Caki2 (cell line): ENCODE measurements around the gene MRPL43. TPM values are rescaled to one million over a fixed set of nuclear protein-coding genes. Genes with fewer than 3 reads are reported as not detected.
A peak's percentile ranks its signal among the peaks of the same experiment; 100 is the strongest.

Experiments used
- DNase-seq: peaks from one replicate; pipeline ENCODE4 v3.0.0-alpha.2; 2015; ENCODE audit warnings: low read depth
- in situ Hi-C: cut with HindIII; loops from 2 replicates; pipeline ENCODE4 v1.10.0; 2016; ENCODE audit warnings: low sequenced_read_pairs, low pct_unique_long_range_greater_than_20kb, mixed read lengths
- total RNA-seq: library from RNA; depleted of rRNA; stranded (reverse); fragments of >200 nt; shearing (Covaris generic); gene quantifications from 2 replicates; pipeline ENCODE4 v1.2.3, GENCODE V29; 2014; ENCODE audit warnings: low replicate concordance

The MRPL43 gene
- total RNA-seq, 1 experiment from 2014 or later = 123 TPM

DNA sequence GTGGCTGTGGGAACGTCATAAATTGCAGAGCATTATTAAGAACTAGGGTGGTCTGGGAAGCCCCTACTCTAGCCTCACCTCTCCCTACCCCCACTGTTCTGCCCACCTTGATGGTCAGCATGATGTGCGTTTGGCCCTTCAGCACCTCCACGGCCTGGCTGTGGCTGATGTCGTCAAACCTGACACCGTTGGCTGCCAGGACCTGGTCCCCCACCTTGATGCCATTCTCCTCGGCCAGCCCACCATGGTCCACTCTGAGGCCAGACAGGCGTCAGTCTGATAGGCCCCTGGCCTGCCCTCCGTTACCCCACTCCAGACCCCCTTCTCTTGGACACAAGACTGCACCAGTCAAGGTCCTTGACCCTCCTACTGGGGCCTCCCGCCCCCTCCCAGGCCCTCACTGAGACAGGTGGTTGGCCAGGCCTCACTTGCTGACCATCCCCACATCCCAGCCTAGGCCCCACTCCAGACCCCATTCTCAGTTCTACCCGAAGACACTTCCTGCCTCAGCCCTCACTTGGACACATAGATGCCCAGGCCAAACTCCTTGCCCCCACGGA lies 34.5 kb upstream of the MRPL43 start:
- in situ Hi-C loops = no loop called here

DNA sequence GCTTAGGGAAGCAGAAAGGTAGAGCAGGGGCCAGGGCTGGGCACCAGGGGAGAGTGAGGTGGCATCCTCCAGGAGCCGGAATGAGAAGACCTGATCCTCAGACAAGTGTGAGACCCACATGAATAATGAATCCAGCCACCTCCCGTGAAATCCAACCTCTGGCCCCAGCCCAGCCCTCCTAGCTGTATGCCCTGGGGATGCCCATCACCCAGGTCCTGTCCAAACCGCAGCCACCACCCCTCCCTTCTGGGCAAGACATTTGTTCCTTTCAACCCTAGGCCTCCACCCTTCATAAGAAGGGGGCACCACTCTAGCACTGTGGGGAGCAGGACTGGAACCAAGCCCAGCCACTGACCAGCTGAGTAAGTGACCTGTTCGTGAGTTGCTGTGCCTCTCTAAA lies 33.9 kb upstream of the MRPL43 start:
- DNase-seq = no peak
- in situ Hi-C loops = no loop called here

More for the DNA sequence above, 34.5 kb upstream of the MRPL43 start:
- DNase-seq = no peak

DNA sequence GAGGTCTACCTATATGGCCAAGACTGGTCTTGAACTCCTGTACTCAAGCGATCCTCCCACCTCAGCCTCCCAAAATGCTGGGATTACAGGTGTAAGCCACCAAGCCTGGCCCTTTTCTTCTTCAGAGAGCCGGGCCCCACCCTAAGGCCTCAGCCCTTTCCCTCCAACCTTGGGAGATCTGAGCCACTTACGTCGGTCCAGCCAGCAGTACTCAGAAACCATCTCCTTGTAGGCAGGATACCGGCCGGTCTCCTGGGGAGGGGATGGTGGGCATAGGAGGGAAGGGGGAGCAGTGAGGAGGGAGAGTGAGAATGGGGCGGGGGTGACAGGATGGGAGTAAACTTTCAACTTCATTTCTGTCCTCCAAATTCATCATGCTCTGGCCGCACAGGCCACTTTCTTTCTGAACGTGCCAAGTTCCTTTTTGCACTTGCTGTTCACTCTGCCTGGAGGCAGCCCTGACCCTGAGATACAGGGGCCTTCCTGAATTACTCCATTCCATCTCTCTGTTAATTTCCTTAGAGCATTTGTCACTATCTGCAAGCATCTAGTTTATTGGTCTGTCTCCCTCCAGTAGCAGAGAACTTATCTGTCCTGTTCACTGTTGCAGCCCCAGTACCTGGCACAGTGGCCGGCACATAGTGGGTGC lies 33.3 kb upstream of the MRPL43 start:
- DNase-seq = no peak
- in situ Hi-C loops = no loop called here

DNA sequence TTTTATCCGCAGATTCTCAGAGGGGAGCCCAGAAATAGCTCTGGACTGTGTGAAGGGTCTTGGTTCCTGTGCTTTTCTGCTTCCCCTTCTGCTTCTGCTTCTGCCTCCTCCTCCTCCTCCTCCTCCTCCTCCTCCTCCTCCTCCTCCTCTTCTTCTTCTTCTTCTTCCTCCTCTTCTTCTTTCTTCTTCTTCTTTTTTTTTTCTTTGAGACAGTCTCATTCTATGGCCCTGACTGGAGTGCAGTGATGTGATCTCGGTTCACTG lies 32.1 kb upstream of the MRPL43 start:
- DNase-seq = no peak
- in situ Hi-C loops = no loop called here

DNA sequence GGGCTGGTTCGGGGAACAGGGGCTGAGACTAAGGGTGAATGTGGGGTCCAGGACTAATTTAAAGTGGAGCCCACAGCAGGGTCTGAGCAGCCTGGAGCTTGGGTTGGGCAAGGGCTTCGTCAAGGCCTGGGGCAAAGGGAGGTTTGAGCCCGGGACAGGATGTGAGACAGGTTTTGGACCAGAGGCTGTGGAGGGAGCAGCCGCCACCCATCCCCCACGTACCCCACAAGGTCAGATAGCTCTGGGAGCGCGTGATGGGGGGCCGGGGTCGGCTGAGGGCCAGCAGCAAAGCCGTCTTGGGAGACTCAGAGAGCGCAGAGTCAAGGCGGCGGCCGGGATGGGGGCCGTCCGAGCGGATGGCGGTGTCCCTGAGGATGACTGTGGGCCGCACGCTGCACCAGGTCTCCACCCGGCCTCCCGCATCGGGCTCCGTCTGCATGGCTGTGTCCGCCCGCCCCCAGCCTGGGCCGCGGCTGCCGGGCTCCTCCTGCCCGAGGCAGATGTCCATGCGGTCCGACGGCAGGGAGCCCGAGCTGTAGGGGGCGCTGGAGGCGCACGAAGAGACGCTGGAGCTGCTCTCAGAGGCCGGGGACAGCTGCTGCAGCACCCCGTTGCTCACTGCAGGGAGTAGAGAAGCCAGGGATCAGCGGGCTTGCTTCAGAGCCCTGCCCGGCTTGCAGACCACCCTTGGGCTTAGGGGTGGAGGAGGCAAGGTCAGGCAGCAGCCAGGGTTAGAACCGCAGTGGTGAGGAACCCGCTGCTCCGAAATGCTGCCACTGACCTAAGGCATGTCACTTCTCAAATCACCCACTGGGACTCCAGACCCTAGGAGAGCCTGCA lies 31.5 kb upstream of the MRPL43 start:
- DNase-seq = peak; percentile 46
- in situ Hi-C loops = no loop called here

DNA sequence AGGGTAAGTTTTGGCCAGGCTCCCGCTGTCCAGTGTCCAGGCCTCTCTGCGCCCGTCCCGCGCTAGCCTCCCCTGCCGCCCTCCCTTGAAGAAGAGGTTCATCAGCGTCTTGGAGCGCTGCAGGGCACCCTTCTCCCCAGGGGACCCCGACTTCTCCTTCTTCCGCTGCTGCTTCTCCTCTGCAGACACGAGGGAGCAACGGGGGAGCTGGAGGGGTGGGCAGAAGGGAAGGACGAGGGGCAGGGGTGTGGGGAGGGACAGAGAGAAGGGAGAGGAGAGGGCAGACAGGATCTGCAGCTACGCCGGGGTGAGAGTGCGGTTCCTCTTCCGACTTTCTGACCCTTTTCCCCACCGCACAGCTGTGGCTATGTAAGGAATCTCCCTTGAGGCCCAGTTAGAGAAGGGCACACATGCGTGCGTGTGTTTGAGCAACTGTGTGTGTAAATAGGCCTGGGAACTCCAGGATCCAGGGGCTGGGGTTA lies 30.9 kb upstream of the MRPL43 start:
- in situ Hi-C loops = no loop called here

DNA sequence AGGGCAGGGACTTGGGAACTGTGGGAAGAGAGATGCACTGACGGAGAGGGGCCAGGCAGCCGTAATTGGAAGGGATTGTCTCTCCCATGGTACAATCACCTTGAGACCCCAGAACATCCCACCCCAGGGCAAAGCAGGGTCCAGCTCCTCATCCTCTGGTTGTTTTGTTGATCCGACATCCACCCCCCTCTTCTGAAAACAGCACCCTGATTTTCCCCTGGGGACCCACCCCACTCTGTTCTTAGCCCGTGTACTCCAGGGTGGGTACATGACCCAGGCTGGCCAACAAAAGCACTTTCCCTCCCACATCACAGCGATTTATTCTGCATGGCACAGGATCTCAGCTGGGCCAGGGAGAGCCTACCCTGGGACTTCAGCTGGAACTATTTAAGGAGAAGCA lies 29.5 kb upstream of the MRPL43 start:
- DNase-seq = no peak
- in situ Hi-C loops = no loop called here

More for the DNA sequence above, 30.9 kb upstream of the MRPL43 start:
- DNase-seq = no peak

DNA sequence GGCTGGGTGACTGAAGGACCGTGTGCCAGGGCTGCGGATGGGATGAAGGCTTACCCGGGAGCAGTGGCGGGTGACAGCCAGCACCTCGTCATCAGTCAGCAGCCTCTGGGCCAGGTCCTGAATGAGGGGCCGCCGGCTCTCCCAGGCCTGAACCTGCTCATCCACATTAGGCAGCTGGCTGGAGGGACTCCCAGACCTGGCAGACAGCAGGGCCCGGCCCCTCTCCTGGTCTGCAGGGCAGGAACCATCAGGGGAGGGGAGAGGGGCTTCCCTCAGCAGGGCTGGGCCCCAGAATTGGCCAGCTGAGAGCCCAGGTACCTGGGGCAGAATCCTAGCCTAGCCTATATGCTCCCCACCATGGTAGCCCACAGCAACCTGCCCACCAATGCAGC lies 28.3 kb upstream of the MRPL43 start:
- in situ Hi-C loops = no loop called here
- DNase-seq = no peak

DNA sequence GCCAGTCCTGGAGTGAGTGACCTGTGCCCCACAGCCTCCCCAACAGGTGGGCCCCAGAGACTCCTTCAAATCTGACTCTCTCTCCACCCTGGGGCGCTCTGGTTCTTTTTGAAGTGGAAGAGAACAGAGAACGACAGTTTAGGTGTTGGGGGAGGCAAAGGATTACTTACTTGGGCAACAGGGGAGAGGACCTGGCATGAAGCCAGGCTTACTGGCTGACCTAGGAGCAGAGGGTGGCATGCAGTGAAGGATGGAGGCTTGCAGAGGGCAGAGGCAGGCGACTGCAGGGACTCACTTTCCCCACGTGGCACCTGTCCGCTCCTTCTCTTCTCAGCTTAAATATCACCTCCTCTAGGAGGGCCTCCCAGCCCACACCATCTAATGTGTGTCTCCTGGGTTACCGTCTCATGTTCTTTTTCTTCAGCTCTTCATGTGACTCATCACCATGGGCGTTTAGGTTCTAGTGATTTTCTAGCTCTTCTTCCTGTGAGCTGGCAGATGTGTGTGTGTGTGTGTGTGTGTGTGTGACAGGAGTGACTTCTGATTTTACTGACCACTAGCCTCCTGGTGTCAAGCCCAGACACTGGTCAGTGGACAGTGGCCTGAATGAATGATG lies 27.8 kb upstream of the MRPL43 start:
- in situ Hi-C loops = no loop called here
- DNase-seq = peak; percentile 81

DNA sequence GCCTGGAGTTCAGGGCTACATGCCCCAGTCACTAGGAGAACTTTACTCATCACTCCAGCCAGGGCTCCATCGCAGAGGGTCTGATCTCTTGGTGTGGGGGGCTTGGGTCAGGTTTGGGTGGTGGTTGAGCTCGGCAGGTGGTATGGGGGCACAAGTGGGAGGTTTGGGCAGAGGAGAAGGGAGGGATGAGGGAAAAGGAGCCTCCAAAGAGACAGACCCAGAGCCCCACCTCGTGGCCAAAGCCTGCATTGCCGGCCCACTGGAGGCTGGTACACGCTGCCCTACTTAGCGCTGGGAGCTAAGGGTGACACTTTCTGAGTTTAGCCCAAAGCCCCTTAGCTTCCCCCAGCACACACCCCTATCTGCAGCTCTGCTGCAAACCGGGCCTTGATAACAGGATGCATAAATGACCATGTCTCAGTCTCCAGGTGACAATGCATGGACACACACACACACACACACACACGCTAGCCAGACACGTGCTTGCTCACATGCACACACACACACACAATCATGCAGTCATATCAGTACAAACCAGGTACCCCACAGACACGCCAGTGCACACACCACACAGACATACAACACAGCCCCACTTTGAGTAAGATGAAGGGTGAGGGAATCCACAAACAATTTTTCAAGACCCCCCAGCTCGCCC lies 27.1 kb upstream of the MRPL43 start:
- peak; percentile 66 for DNase-seq
- in situ Hi-C loops = no loop called here

DNA sequence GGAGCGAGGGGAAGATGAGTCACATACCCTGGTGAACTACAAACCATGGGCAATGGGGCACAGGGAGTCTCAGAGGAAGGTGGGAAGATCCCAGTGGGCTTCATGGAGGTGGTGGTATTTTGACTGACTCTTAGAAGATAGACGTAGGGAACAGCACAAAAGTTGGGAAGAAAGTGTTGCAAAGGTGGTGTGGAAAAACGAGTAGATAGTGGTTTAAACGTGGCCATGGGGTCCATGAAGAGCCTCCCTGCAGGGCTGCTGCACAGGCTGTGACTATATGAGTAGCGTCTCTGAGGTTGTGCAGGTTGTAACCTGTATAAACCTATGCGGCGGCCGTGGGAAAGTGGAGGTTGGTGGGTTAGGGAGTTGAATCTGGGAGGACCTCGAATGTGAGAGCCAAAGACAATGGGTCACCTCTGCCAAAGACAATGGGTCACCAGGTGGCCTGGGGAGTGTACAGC lies 26.1 kb upstream of the MRPL43 start:
- in situ Hi-C loops = no loop called here
- DNase-seq = no peak

DNA sequence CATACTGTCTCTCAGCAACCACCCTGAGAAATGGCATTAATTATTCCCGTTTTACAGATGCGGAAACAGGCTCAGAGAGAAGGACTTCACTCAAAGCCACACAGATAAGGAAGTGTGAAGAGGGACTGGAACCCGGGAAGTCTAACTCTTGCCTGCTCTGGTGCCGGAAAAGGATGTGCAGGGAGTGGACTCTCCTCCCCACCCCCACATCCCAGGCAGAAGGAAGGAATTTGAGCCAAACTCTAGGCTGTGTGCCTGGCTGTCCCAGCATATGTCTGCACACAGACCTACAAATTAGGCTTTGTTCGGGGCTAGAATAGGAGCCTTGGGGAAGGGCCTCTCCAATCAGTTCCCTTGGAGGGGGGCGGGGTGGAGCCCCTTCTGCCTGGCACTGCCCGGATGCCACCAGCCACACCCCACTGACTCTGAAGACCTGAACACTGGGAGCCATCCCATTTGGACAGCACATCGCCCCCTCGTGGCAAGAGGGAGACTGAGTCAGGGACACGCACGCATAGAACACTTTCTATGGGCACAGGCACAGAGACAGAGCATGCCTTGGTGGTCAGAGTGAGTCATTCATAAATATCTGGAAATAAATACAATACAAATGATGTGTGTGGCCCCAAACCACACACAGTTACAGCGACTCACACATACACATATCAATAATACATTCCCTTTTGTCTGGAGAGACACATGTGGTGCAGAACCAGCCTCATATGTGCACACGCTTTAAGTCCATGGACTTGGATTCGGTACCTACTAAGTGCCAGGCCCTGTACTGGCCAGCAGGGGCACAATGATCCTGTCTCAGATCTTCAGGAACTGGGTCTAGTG lies 25.4 kb upstream of the MRPL43 start:
- in situ Hi-C loops = no loop called here
- DNase-seq = peak; percentile 89

DNA sequence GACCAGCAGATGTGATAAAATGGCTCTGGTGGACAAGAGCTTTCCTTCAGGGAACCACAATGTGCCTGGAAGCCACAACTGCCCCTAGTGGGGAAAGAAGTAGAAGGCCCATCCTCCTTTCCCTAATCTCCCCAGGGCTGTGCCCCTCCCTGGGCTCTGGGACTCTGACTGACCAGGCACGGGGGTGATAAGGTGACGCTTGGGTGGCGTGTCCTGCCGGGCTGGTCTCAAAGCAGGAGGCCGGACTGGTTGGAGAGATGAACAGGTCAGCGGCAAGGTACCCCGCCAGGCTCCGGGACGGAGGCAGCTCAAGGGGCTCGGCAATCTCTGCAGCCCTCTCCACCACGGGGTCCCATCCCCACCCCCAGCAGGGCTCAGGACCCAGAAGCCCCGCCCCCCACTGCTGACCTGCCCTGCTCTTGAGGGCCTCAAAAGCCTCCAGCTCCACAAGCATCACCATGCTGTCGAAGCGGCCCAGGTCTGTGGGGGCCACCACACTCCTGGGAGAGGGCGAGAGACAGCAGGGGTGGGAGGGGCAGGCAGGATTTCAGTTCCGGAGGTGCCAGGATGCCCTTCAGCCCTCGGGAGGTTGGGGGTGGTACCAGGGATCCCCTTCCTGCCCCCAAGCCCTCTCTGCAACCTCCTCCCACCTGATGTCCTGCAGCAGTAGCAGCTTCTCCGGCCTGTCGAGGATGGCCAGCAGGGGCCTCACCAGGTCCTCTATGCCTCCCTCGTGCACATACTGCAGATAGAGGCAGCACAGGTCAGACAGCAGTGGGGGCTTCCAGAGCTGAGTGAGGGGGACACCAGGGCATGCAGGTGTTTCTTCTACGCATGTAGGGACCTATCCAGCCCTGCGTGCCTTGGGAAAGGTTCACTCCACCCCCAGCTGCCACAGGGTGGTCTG lies 24.5 kb upstream of the MRPL43 start:
- in situ Hi-C loops = no loop called here
- no peak for DNase-seq

DNA sequence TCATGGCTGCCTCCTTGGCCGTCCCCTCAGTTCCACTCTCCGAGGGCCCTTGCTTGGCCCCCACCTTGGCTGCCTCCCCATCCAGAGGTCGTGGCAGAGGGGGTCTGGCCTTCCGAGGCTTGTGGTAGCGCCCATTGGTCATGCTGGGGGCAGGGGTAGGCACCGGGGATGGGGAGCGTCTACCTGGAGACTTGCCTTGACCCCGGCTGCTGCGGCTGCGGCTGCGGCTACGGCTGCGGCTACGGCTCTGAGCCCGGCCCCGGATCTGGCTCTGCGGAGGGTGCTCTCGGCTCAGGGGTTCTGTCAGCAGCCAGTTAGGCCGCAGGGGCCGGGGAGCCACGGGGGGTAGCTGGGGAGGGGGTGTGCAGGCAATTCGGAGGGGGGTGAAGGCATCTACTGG lies 23.0 kb upstream of the MRPL43 start:
- no peak for DNase-seq
- in situ Hi-C loops = no loop called here

DNA sequence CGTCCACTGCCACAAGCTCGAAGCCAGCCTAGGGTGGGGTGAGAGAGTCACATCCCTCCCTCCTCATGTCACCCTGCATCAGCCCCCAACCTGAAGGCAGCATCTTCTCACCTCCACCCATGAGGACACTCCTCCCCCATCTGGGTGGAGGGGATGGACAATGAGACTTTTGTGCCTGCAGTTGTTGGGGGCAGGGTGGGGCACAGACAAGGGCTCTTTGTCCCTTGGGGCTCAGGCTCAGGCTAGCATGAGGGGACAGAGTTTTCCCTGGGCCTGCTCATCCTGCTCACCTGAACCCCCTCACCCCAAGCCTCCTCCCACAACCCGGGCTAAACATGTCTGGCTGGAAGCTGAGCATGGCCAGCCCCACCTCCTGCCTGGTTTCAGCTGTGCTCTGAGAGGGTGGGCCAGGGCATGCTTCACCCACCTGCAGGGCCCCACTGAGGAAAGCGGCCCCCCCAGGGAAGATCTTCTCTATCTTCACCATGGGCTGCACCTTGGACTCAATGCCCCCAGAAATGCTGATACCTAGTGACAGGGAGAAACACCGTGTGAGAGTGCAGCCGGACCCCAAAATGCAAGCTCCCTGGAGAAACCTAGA lies 21.6 kb upstream of the MRPL43 start:
- in situ Hi-C loops = no loop called here

DNA sequence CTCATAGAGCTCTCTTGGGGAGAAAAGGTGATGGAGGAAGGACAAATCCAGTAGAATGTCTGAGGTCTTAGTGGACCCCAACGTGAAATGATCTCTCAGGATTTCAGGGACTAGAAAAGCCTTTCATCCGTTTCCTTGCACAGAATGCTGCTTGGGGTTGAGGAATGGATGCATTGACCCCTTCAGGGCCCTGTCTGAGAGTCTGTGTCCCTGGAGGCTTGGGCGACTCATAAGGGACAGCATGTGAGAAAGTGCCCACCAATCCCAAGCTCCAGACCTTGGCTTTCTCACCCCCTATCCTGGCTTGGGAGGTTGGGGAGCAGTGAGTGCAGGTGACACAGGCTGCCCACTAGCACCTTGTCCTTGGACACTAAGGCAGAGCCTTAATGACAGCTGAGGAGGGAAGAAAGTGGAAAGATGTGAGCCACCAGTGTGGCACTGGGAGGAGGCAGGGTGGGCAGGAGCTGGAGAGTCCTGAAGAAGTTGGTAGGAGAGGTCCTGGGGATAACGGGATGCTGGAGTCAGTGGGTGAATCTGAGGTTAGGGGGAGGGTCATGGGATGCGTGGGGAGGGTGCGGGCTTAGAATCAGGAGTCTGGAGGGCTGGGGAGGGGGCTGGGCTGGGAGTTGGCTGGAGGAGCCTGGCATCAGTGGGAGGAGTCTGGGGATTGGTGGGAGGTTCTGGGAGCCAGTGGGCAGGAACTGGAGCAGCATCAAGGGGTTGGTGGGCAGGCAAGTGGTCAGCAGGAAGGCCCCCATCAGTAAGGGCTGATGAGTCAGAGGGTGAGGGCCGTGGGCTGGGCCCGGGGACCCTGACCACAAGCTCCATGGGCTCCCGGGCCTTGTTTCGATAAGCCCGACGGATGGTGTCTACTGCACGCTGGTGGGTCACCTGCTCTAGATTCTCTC lies 20.9 kb upstream of the MRPL43 start:
- no peak for DNase-seq
- in situ Hi-C loops = no loop called here

More for the DNA sequence above, 21.6 kb upstream of the MRPL43 start:
- DNase-seq = no peak
